ENCODE results near the gene ZGRF1.
A peak's percentile ranks its signal among the peaks of the same experiment; 100 is the strongest.

The ZGRF1 gene

GRCh38 chr4:112642526-112642925, 5.8 kb upstream of the ZGRF1 start:
- no peaks in the 10 kb centered on the region for H3K27me3 ChIP-seq (ENCODE audit: insufficient read depth, poor library complexity, severe bottlenecking)
- no peak for DNase-seq (ENCODE audit: low read depth in 1 of 2, low spot score in 1 of 2)
- no peak for TF ChIP-seq SPI1 (IDR thresholded peaks at IDR 0.05; ENCODE audit: borderline replicate concordance, low read depth)
- no peak for TF ChIP-seq GABPA (IDR thresholded peaks at IDR 0.05; ENCODE audit: low read depth)
- no peak for TF ChIP-seq REST (IDR thresholded peaks at IDR 0.05; ENCODE audit: insufficient replicate concordance, low read depth)
- no peak for TF ChIP-seq CTCF (IDR thresholded peaks at IDR 0.05; ENCODE audit: insufficient read depth, low read length)
- TF ChIP-seq POLR2AphosphoS5 (IDR thresholded peaks at IDR 0.05; ENCODE audit: low read depth): no peak
- no peak overlapping the region for H3K4me3 ChIP-seq (replicated peaks; ENCODE audit: insufficient read depth, low read length)
- H3K27ac ChIP-seq (replicated peaks): no peak overlapping the region

- TF ChIP-seq GABPA (IDR thresholded peaks at IDR 0.05; ENCODE audit: low read depth) (no peak), CTCF (IDR thresholded peaks at IDR 0.05; ENCODE audit: insufficient read depth, low read length) (no peak), POLR2AphosphoS5 (IDR thresholded peaks at IDR 0.05; ENCODE audit: low read depth) (no peak), REST (IDR thresholded peaks at IDR 0.05; ENCODE audit: insufficient replicate concordance, low read depth) (no peak), SPI1 (IDR thresholded peaks at IDR 0.05; ENCODE audit: borderline replicate concordance, low read depth) (no peak)
- no peak for DNase-seq (ENCODE audit: low read depth in 1 of 2, low spot score in 1 of 2)
- Histone ChIP-seq H3K27me3 (ENCODE audit: insufficient read depth, poor library complexity, severe bottlenecking) (no peaks in the 10 kb centered on the region), H3K4me3 (replicated peaks; ENCODE audit: insufficient read depth, low read length) (peak overlapping the region; percentile 99), H3K27ac (replicated peaks) (peak overlapping the region; percentile 92)
These were observed 800 bp upstream of the ZGRF1 start for GRCh38 chr4:112637552-112637866.

- Histone ChIP-seq H3K27me3 (ENCODE audit: insufficient read depth, poor library complexity, severe bottlenecking) (no peaks in the 10 kb centered on the region), H3K27ac (replicated peaks) (peak overlapping the region; percentile 31), H3K4me3 (replicated peaks; ENCODE audit: insufficient read depth, low read length) (no peak overlapping the region)
- peak in 1 of 2 experiments; percentile 12 for DNase-seq (ENCODE audit: low read depth in 1 of 2, low spot score in 1 of 2)
- TF ChIP-seq CTCF (IDR thresholded peaks at IDR 0.05; ENCODE audit: insufficient read depth, low read length) (no peak), POLR2AphosphoS5 (IDR thresholded peaks at IDR 0.05; ENCODE audit: low read depth) (no peak), REST (IDR thresholded peaks at IDR 0.05; ENCODE audit: insufficient replicate concordance, low read depth) (no peak), GABPA (IDR thresholded peaks at IDR 0.05; ENCODE audit: low read depth) (no peak), SPI1 (IDR thresholded peaks at IDR 0.05; ENCODE audit: borderline replicate concordance, low read depth) (no peak)
These were observed 3.1 kb downstream of the ZGRF1 start for GRCh38 chr4:112633477-112634235.

Data from HL-60 (cell line).